ENCODE measurements around the gene KCNMA1.
"Not testable (repeated sequence)": the region's sequence is repeated elsewhere in the genome, so short reads cannot be mapped to it uniquely, and the experiment has no call there.

KCNMA1 gene

DNA sequence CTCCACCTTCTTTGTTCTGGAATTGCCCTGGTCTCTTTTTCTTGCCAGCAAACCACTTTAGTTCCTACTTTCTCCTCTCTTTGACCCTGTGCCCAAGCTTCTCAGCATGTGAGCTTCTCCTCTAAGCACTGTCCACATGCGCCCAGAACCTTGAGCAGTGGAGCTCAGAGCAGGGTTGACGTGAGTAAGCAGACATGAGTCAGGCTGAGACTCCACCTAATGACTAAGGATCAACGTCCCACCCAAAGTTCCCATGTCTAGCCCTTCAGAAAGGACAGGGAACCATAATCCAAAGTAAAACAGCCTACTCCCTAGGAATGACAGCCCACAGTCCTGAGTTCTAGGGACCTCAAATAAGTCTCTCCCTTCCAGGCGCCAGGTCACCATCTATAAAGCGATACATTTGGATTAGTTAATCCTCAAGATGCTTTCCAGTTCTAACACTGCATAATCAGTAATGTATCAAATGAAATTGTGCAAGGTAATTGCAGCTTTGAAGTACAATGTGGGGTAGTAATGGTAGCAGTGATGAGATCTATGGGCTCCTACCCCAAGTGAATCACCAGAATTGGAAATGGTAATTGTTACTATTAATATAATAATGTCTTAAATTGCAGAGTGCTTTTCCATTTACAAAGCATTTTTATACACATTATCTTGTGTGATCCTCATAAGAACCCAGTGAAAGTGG is 44.5 kb downstream of the KCNMA1 start:
- peaks cover 0 to 7% (median 0%) of the 10 kb centered on the region in 11 experiments; a peak in 1 of 22 replicates for H3K36me3 ChIP-seq
- no peak for TF ChIP-seq Cebpa-rat (IDR thresholded peaks at IDR 0.05)
- no peak overlapping the region for H3K27ac ChIP-seq
- peaks cover 22 to 37% (median 27%) of the 10 kb centered on the region in 10 experiments for H3K4me1 ChIP-seq
- H3K4me2 ChIP-seq = peak overlapping the region; percentile 56 to 87 (median 73); a peak in 19 of 22 replicates
- H3K9ac ChIP-seq = no peak overlapping the region
- H3K27me3 ChIP-seq = no peaks in the 10 kb centered on the region
- H3K4me3 ChIP-seq = no peak overlapping the region
- H4K20me1 ChIP-seq = peaks cover 0 to 65% (median 0%) of the 10 kb centered on the region in 11 experiments; a peak in 2 of 22 replicates
- H3K9me3 ChIP-seq (replicated peaks in 1 of 11) = peaks cover 0 to 14% (median 4%) of the 10 kb centered on the region in 11 experiments; a peak in 5 of 22 replicates

DNA sequence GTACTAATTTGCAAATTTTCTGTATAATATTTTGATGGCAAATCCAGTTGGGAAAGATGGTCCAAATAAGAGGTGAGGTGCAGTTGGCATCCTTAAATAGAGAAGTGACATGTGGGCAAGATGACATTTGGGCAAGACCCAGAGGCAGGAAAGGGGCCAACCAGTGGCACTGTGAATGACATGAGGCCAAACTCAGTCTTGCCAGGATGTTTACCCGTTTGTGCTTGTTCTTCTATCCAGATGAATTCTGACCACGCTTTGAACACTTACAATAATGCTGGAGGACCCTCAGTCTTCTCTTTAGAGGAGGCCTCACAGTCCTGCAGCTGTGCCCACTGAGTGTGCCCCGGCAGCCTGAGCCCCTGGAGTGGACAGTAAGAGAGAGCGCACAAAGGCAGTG is 45.1 kb downstream of the KCNMA1 start:
- Histone ChIP-seq H3K4me1 (peaks cover 22 to 37% (median 27%) of the 10 kb centered on the region in 10 experiments), H4K20me1 (peaks cover 0 to 65% (median 0%) of the 10 kb centered on the region in 11 experiments; a peak in 2 of 22 replicates), H3K27me3 (no peaks in the 10 kb centered on the region), H3K4me3 (no peak overlapping the region), H3K36me3 (peaks cover 0 to 7% (median 0%) of the 10 kb centered on the region in 11 experiments; a peak in 1 of 22 replicates), H3K9ac (no peak overlapping the region), H3K27ac (no peak overlapping the region), H3K4me2 (peak overlapping the region in 7 of 11 experiments; percentile 11 to 77 (median 73); a peak in 7 of 22 replicates), H3K9me3 (replicated peaks in 1 of 11) (peaks cover 0 to 14% (median under 1%) of the 10 kb centered on the region in 11 experiments; a peak in 5 of 22 replicates)
- TF ChIP-seq Cebpa-rat (IDR thresholded peaks at IDR 0.05) = no peak

DNA sequence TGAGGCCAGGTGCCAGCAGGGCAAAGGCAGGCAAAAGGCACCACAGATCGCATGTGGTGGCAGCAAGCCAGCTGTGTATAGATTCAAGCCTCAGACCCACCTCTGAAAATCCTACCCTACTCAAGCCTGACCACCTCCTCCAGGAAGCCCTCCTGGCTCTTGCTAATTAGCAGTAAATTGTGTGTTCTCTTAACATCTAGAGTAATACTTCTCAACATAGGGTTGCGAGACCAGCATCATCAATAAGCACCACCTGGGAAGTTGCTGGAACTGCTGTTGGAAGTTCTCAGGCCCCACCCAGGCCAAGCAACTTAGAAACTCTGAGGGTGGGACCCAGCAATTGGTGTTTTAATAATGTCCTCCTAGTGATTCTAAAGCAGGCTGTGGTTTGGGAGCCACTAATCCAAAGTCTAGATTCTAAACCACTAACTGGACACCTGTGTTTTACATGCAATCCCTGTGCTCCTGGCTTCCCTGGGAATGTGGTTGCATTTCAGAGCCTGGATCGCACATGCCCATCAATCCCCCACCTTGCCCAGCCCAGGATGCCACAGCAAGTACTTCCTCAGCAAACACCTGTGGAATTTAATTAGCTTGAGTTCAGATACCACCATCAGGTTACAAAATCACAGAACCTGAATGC is 46.2 kb downstream of the KCNMA1 start:
- H3K4me1 ChIP-seq = peaks cover 22 to 44% (median 27%) of the 10 kb centered on the region in 10 experiments
- no peak overlapping the region for H3K4me2 ChIP-seq
- peaks cover 0 to 14% (median 0%) of the 10 kb centered on the region in 11 experiments; a peak in 5 of 22 replicates for H3K9me3 ChIP-seq (replicated peaks in 1 of 11)
- H3K36me3 ChIP-seq = peaks cover 0 to 7% (median 0%) of the 10 kb centered on the region in 11 experiments; a peak in 1 of 22 replicates
- no peak overlapping the region for H3K9ac ChIP-seq
- no peak for TF ChIP-seq Cebpa-rat (IDR thresholded peaks at IDR 0.05)
- H3K4me3 ChIP-seq = no peak overlapping the region
- no peaks in the 10 kb centered on the region for H3K27me3 ChIP-seq
- H4K20me1 ChIP-seq = peaks cover 0 to 64% (median 0%) of the 10 kb centered on the region in 11 experiments; a peak in 2 of 22 replicates
- H3K27ac ChIP-seq = no peak overlapping the region

DNA sequence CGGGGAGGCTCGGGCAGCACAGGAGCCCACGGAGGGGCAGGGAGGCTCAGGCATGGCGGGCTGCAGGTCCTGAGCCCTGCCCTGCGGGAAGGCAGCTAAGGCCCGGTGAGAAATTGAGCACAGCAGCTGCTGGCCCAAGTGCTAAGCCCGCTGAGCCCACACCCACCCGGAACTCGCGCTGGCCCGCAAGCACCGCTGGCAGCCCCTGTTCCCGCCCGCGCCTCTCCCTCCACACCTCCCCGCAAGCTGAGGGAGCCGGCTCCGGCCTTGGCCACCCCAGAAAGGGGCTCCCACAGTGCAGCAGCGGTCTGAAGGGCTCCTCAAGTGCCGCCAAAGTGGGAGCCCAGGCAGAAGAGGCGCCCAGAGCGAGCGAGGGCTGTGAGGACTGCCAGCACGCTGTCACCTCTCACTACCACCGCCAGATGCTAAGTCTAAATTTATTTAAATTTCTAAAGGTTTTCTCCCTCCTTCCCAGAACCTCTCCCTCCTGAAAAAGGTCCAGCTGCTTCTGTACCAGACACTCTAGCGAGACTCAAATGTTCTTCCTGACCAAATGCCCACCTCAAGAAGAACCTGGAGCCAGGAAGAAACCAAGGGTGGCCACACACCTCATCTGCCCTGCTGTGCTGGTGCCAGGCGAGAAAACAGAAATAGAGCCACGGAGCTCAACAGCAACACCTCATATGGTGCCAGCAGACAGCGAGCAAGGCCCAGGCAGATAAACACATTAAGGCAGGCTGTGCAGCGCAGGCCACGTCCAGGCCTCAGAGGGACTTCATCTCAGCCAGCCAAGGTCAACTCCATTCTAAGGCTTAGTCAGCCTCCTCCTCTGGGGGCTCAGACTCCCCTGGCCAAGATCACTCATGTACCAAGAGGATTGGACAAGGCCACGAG is 47.0 kb downstream of the KCNMA1 start:
- H3K9me3 ChIP-seq (replicated peaks in 1 of 11) = peaks cover 0 to 14% (median 0%) of the 10 kb centered on the region in 11 experiments; a peak in 5 of 22 replicates
- no peaks in the 10 kb centered on the region for H3K27me3 ChIP-seq
- peaks cover 0 to 7% (median 0%) of the 10 kb centered on the region in 11 experiments; a peak in 1 of 22 replicates for H3K36me3 ChIP-seq
- peaks cover 0 to 69% (median 0%) of the 10 kb centered on the region in 11 experiments; a peak in 2 of 22 replicates for H4K20me1 ChIP-seq
- no peak overlapping the region for H3K27ac ChIP-seq
- no peak for TF ChIP-seq Cebpa-rat (IDR thresholded peaks at IDR 0.05)
- no peak overlapping the region for H3K9ac ChIP-seq
- peaks cover 22 to 43% (median 27%) of the 10 kb centered on the region in 10 experiments for H3K4me1 ChIP-seq
- H3K4me3 ChIP-seq = no peak overlapping the region
- H3K4me2 ChIP-seq = no peak overlapping the region

DNA sequence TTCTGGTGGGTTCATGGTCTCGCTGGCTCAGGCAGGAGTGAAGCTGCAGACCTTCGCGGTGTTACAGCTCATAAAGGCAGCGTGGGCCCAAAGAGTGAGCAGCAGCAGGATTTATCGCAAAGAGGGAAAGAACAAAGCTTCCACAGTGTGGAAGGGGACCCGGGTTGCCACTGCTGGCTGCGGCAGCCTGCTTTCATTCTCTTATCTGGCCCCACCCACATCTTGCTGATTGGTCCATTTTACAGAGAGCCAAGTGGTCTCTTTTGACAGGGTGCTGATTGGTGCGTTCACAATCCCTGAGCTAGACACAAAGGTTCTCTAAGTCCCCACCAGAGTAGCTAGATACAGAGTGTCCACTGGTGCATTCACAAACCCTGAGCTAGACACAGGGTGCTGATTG is 47.9 kb downstream of the KCNMA1 start:
- H3K4me3 ChIP-seq, H3K36me3 ChIP-seq, H3K9ac ChIP-seq, H3K27me3 ChIP-seq, H3K4me2 ChIP-seq, H3K27ac ChIP-seq: not testable (repeated sequence)
- Histone ChIP-seq H3K9me3 (replicated peaks in 1 of 11) (peaks cover 0 to 14% (median 0%) of the 10 kb centered on the region in 11 experiments; a peak in 5 of 22 replicates), H4K20me1 (peaks cover 0 to 73% (median 0%) of the 10 kb centered on the region in 11 experiments; a peak in 2 of 22 replicates), H3K4me1 (peaks cover 14 to 35% (median 20%) of the 10 kb centered on the region in 10 experiments)

DNA sequence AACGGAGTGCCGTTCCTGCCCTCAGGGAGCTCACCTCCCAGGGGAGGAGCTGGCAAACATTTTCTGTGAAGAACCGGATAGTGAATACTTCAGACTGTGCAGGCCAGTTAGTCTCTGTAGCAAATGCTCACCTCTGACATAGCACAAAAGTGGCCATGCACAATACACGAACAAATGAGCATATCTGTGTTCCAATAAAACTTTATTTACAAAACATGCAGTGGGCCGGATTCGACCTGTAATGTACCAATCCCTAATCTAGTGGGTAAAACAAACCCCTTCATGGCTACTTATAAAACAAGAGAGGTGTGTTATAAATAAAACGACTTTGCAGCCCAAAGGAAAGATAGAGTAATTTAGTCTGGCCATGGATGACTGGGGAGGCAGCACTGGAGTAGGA is 48.7 kb downstream of the KCNMA1 start:
- no peak overlapping the region for H3K4me2 ChIP-seq
- H3K36me3 ChIP-seq = peaks cover 0 to 7% (median 0%) of the 10 kb centered on the region in 11 experiments; a peak in 1 of 22 replicates
- TF ChIP-seq Cebpa-rat (IDR thresholded peaks at IDR 0.05) = no peak
- peaks cover 5 to 35% (median 11%) of the 10 kb centered on the region in 10 experiments for H3K4me1 ChIP-seq
- no peaks in the 10 kb centered on the region for H3K27me3 ChIP-seq
- no peak overlapping the region for H3K9ac ChIP-seq
- peaks cover 0 to 69% (median 0%) of the 10 kb centered on the region in 11 experiments; a peak in 2 of 22 replicates for H4K20me1 ChIP-seq
- no peak overlapping the region for H3K27ac ChIP-seq
- H3K9me3 ChIP-seq (replicated peaks in 1 of 11) = peaks cover 0 to 14% (median 0%) of the 10 kb centered on the region in 11 experiments; a peak in 5 of 22 replicates
- H3K4me3 ChIP-seq = no peak overlapping the region

DNA sequence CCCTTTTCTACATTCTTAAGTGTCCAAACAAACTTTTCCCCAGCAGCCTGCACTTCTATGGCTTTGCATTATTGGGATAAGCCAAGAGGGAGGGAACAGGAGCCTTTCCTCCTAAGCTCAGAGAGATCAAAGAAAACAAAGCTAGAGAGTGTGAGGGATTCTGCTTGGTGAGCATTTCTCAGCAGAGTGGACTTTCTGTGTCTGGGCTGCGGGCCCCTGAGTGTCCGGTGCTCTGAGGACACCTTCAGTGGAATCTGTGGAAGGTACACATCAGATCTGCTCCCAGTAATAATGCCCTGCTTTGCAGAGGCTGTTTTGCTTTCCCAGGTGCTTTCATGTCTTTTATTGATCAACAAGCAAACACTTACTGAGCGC is 50.2 kb downstream of the KCNMA1 start:
- Histone ChIP-seq H3K9me3 (replicated peaks in 1 of 11) (peaks cover 0 to 14% (median 0%) of the 10 kb centered on the region in 11 experiments; a peak in 5 of 22 replicates), H3K4me3 (no peak overlapping the region), H3K4me2 (no peak overlapping the region), H4K20me1 (peaks cover 0 to 55% (median 0%) of the 10 kb centered on the region in 11 experiments; a peak in 2 of 22 replicates), H3K27me3 (no peaks in the 10 kb centered on the region), H3K9ac (no peak overlapping the region), H3K27ac (no peak overlapping the region), H3K4me1 (peaks cover 0 to 35% (median 13%) of the 10 kb centered on the region in 10 experiments; a peak in 15 of 20 replicates), H3K36me3 (peaks cover 0 to 7% (median 0%) of the 10 kb centered on the region in 11 experiments; a peak in 1 of 22 replicates)
- TF ChIP-seq Cebpa-rat (IDR thresholded peaks at IDR 0.05) = no peak

DNA sequence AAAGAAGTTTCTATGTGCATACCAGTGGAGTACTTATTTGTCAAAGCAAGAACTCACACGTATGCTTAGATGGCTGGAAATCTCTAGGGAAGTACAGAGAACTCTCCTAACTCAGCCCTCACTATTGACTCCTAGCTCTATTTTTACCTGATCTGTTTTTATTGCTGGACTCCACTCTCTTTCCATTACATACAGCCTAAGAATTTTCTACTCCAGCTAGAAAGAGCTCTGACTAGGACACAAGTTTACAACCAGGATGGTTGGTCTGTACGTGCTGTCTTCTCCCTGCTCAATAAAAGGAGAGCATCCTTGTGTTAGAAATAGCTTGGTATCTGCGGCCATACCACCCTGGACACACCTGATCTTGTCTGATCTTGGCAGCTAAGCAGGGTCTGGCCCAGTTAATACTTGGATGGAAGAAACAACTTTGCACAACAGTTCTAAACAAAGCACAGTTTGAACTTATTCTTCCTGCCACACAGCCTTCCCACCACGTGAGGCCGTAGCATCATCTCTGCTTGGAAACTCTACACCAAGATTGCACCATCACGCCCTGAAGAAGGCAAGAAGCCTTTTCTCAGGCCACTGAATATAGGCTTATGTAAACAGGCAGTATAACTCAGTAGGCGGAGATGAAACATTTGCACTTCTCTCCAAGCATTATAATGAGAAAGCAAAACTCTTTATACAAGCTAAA is 50.7 kb downstream of the KCNMA1 start:
- Histone ChIP-seq H3K4me1 (peaks cover 0 to 34% (median 14%) of the 10 kb centered on the region in 10 experiments; a peak in 15 of 20 replicates), H3K27me3 (no peaks in the 10 kb centered on the region), H3K9ac (no peak overlapping the region), H4K20me1 (peaks cover 0 to 51% (median 0%) of the 10 kb centered on the region in 11 experiments; a peak in 2 of 22 replicates), H3K4me2 (no peak overlapping the region), H3K4me3 (no peak overlapping the region), H3K36me3 (peaks cover 0 to 7% (median 0%) of the 10 kb centered on the region in 11 experiments; a peak in 1 of 22 replicates), H3K9me3 (replicated peaks in 1 of 11) (peaks cover 0 to 14% (median 0%) of the 10 kb centered on the region in 11 experiments; a peak in 5 of 22 replicates), H3K27ac (no peak overlapping the region)
- TF ChIP-seq Cebpa-rat (IDR thresholded peaks at IDR 0.05) = no peak

All from BLaER1 treated with 17β-estradiol and CSF1 and Interleukin-3, amounts not matched to agents 10 nM and 100 nM (cell line).